HG03442 (cell line): ENCODE data around the gene LRRC45.

ENCODE experiments used
- ATAC-seq: cut with Tn5 transposase; IDR thresholded peaks from one replicate; pipeline ENCODE4 v1.9.1; 2021; ENCODE audit warnings: mild to moderate bottlenecking, moderate library complexity; ENCODE audit not compliant: unreplicated experiment

The LRRC45 gene

GRCh38 chr17:82006468-82007227 is 16.5 kb upstream of the LRRC45 start:
- ATAC-seq = no peak

- no peak for ATAC-seq
Measured at GRCh38 chr17:82007228-82007494, 15.9 kb upstream of the LRRC45 start.

DNA sequence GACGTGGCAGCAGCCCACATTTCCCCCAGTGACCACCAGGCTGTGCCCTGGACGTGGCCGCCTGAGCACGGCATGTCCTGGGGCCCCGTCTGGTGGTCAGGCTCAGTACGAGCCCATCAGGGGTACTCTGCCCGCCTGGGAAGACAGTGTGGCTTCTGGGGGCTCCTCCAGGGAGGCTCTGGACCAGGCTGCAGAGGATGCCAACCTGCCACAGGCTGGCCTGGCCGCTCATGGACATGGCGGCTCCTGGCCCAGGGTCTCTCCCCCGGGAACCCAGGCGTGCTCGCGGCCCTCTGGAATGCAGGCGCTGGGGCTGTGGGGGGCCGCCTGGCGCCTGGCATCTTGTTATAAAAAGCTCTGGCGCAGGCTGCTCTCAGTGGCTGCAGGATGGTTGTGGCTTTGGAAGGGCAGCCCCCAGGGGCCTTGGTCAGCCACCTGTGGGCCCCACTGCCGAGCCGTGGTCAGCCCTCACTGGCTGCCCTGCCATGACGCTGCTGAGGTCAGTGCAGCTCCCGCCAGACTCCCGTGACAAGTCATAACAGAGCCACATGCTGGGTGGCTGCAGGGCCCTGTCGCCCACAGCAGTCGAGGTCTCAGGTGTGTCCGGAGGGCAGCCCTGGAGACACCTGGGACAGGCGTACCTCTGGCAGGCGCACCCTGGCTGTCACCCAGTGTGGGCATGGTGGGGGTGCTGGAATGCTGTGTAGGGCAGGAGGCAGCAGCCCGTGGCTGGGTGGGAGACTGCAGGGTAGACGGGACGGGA is 15.4 kb upstream of the LRRC45 start:
- no peak for ATAC-seq

- no peak for ATAC-seq
Measured at GRCh38 chr17:82008258-82008940, 14.7 kb upstream of the LRRC45 start.

DNA sequence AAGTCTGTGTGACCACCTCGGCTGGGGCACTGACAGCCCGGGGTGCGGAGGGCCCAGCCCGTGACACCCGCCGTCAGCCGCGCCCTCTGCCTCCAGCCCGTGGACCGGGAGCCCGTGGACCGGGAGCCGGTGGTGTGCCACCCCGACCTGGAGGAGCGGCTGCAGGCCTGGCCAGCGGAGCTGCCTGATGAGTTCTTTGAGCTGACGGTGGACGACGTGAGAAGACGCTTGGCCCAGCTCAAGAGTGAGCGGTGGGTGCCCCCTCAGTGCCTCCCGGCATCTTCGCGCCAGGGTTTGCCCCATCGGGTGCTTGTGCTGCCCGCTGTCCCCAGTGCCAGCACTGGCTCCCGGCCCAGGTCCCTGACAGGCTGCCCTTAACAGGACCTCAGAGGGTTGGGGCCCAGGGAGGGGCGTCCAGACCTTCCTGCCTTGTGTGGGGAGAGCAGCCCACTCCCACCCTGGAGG is 14.1 kb upstream of the LRRC45 start:
- ATAC-seq = no peak

- no peak for ATAC-seq
Measured at GRCh38 chr17:82009413-82009812, 13.7 kb upstream of the LRRC45 start.

DNA sequence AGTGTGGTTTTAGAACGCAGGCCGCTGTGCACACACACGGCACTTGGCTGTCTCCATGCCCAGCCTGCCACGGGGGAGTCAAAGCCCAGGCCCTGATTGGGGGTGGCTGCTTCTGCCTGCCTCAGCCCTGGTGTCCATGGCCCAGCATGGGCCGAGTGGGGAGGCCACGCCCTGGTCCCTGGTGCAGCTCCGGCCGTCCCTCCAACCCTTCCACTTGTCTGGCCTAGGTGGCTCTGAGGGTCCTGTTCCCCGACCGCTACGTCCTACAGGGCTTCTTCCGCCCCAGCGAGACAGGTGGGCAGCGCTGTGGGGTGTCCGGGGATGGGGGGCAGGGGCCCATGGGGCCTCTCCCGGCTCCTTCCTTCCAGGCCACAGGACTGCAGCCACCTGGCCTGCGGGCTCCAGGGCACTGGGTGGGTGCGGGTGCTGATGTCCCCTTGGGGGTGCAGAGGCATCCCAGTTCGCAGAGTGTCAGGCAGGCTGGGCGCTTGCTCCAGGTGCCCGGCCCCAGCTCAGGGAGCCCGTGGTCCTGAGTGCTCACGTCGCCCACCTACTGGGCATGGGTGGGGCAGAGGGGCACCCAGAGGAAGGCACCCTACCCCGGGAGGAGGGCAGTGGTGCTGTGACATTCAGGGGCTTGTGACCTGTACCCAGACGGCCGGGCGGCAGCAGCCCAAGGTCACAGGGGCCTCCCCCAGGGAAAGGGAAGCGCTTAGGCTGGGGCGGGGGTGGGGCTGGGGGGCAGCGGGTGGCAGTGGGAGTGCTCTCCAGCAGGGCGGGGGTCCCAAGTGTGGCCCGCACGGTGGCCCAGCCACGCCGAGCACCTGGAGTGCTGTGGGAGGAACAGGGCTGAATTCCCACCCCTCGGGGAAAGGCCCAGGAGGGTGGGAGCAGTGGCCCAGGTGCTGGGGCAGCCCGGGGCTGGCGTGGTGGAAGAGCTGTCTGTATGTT is 12.3 kb upstream of the LRRC45 start:
- ATAC-seq = no peak

DNA sequence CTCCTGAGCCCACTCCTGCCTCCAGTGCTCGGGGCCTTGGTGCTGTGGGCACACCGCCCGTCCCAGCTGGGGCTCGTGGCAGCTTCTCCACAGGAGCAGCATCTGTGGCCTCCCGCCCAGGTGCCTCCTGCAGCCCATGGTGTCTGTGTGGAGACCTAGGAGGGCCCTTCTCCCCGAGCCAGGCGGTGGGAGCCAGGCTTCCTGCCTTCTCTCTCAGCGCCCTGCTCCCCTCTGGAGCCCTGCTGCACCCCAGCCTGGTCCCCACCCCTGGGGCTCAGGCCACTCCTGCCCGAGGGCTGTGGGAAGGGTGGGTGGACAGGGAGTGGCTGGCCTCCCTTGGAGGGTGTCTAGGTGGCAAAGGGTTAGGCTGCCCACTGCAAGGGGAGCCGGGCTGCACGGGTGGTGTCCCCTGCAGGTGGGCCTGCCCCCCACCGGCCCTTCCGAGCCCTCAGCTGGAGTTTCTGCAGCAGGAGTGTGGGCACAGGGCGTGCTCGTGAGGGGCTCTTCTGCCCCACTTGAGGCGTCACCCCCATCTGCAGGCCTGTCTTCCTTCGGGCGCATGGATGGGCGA is 11.4 kb upstream of the LRRC45 start:
- no peak for ATAC-seq

GRCh38 chr17:82012261-82012639 is 10.9 kb upstream of the LRRC45 start:
- ATAC-seq = no peak

GRCh38 chr17:82012640-82013295 is 10.3 kb upstream of the LRRC45 start:
- no peak for ATAC-seq

DNA sequence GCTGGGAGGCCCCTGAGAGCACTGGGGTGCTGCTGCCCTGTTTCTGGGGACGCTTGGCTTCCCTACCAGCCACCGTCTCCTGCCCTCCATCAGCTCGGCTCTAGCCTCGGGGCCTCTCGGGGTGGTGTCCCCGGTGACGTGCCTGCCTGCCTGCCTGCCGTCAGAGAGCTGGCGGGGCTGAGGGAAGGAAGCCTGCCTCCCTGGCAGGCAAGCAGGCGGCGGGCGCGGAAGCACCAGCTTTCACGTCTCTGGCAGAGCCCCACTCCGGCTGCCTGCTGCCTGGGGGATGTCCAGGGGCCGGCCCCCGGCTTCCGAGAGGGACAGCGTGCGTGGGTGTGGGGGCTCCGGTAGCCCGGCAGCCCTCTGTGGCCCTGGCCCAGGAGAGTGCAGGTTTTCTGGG is 9.8 kb upstream of the LRRC45 start:
- ATAC-seq = no peak

DNA sequence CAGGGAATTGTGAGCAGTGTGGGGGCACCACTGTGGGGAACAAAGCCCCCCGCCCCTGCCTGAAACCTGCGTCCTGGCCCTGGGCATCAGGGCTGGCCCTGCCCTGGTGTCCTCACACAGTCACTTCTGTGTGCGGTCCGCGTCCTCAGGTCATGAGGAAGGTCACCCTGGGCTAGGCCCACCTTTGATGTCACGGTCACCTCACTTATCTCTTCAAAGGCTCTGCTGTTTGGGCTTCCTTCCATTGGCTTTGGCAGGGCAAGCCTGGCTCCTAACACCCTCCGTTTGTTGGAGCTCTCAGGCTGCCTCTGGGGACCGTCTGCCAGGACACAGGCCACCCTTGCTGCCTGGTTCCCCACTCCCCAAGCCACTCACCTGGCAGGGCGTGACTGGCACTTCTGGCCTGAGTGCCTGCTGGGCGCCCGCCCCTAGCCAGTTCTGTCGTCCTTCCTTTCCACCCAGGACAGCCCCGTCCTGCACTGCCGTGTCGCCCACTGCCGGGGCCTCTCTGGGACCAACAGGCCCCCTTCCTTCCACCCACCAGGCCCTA is 9.3 kb upstream of the LRRC45 start:
- no peak for ATAC-seq

DNA sequence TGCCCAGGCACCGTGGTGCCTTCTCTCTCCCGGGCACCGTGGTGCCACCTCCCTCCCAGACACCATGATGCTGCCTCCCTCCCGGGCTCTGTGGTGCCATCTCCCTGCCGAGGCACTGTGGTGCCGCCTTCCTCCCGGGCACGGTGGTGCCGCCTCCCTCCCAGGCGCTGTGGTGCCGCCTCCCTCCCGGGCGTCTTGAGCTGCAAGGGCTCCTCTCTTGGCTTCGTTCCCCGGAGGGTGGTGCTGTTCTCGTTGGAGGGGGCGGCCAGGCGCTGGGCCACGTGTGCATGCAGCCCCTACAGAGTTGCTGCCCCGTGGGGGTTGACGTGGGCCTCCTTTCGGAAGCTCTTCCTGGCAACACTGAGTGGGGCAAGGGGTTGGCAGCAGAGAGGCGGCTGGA is 8.7 kb upstream of the LRRC45 start:
- ATAC-seq = no peak

DNA sequence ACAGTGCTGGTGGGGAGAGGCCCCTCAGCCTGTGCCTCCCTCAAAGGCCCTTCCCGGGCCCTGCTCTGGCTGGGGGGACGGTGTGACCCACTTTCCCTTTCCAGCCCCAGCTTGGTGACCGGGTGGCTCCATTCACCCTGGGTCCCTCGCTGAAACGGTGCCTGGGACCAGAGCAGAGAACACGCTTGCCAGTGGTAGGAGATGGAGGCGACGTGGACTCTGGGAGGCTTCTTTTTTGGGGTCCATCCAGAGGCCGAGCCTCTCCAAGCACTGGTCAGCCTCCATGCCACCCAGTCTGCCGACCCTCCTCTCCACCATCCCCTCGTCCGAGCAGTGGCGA is 8.2 kb upstream of the LRRC45 start:
- ATAC-seq = no peak

GRCh38 chr17:82015311-82015971 is 7.7 kb upstream of the LRRC45 start:
- no peak for ATAC-seq

DNA sequence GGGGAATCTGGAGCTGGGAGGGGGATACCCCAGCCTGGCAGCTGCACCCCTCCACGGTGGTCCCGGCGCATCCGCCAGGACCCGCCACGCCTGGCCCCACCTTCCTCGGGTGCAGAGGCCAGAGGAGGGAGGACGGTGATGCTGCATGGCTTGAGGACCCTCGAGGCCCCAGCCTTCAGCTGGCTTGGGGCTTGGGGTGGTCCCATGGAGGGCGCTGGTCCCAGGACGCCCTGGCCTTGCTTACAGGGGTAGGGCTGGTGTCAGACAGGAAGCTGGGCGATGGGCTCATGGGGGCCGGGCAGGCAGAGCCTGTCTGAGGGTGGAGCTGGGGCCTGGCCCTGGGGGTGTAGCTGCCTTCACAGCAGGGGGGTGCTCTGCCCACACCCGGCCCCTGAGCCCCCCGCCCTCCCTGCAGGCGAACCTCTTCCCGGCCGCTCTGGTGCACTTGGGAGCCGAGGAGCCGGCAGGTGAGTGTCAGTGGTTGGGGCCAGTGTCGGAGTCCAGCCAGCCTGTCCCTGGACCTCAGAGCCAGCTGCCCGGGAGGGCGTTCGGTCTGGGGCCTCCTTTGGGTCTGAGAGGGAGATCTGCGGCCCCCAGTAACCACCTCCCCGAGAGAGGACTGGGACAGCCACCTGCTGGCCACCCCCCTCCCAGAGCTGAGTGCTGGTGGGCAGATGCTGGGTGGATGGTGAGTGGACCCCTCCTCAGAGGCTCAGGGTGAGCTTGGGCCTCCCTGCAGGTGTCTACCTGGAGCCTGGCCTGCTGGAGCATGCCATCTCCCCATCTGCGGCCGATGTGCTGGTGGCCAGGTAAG is 6.8 kb upstream of the LRRC45 start:
- no peak for ATAC-seq

- ATAC-seq = no peak
Measured at GRCh38 chr17:82016875-82017459, 6.1 kb upstream of the LRRC45 start.

DNA sequence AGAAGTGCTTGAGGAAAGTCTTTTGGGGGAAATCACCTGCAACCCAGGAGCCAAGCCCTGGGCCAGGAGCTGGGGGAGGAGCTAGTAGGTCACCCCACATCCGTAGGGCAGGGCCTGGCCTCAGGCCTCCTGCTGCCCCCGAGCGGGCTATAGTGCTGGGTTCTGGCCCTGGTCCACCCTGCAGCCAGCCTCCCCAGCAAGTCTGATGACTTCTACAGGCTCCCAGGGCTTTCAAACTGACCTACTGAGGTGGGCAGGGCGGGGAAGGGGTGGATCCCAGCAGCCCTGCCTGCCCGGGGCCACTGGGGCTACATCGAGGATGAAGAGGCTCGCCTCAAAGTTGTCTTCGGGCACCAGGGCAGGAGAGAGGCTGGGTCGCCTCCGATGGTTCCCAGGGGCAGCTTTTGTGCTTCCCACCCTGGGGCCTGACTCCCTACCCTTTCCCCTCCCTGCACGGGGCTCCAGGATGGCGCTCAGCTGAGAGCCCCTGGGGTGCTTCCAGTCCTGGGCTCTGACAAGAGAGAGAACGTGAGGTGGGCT is 5.4 kb upstream of the LRRC45 start:
- ATAC-seq = no peak
